ENCODE data around the gene KMT2C.

KMT2C gene

GRCh38 chr7:152090747-152091146, 345.1 kb downstream of the KMT2C start:
- no peak for DNase-seq

GRCh38 chr7:152089183-152089582, 346.6 kb downstream of the KMT2C start:
- DNase-seq, result no peak

GRCh38 chr7:152086513-152086912, 349.3 kb downstream of the KMT2C start:
- DNase-seq, result no peak

- no peak for DNase-seq
Observed at GRCh38 chr7:152085131-152085530, 350.7 kb downstream of the KMT2C start.

Measured in SHP77 (cell line).